GM19193 (cell line): ENCODE results near the gene CAMTA1.

Experiments
- POLR2A ChIP-seq: IDR thresholded peaks from 4 replicates; pipeline ENCODE4 v1.6.1; 2011; ENCODE audit not compliant: insufficient read depth, insufficient read length; ENCODE audit errors: extremely low read depth

CAMTA1 gene

DNA sequence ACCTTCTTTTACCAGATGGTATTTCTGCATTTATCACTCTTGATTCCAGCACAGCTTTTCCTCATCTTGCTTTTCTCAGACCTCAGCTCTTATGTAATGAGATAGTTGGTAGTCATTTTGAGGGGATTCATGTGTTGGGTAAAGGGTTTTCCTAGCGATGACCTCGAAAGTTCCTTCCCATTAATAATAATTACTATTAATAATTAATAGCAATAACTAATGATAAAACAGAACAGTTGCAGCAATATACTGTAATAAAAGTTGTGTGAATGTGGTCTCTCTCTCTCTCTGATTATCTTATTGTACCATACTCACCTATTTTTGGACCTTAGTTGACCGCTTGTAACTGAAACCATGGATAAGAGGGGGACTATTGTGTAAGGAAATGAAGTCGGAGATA lies 14.2 kb downstream of the CAMTA1 start:
- no peak for TF ChIP-seq POLR2A

DNA sequence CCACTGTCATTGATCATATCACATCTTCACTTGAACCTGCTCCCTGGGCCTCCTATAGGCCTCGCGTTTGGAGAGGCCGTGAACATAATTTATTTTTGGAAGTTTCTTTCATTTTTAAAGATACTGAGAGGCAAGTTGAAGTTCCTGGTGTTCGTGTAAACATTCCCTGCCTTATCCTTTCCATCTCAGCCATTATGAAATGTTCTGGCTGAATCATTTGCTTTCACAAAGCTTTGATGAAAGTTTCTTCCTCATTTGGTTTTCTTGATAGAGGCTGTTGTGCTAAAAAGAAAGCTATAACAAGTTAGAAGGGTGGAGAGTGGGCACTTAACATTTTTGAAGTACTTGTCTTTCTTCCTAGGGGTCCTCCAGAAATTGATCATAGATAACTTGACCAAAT lies 15.5 kb downstream of the CAMTA1 start:
- TF ChIP-seq POLR2A: no peak

DNA sequence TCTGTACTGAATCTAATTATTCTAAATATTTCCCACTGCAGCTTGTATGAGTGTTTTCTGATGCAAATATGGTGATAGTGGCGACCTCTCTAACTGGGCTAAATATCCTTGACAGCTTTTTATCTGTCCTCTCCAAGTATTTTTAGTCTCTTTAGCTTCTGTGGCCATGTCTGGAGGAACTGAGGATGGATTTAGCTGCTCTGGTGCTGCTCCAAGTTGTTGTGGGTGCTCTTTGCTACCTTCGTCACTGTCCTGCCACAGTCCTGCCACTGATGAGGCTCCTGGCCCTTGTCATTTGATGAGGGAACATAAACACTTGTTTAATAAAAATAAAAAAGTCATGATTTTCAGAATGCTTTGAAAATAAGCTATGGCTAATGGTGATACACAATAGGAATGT lies 15.9 kb downstream of the CAMTA1 start:
- no peak for TF ChIP-seq POLR2A

DNA sequence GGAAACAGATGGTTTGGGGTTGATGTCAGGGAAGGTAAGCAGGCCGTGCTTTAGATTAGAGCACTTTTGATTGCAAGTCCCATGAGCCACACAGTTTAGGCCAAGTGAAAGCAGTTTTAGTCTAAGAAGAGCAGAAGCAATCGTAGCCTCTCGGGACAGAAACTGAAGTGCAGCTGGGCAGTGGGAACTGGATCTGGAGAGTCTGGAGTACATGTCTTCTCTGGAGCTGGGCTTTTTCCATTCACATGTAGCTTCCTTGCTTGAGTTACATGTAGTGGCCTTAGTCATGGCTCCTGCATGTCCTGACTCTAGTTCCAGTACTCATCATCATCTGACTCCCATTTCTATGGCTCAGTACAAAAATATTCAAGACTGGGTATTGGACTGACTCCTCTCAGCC lies 16.7 kb downstream of the CAMTA1 start:
- TF ChIP-seq POLR2A: no peak

DNA sequence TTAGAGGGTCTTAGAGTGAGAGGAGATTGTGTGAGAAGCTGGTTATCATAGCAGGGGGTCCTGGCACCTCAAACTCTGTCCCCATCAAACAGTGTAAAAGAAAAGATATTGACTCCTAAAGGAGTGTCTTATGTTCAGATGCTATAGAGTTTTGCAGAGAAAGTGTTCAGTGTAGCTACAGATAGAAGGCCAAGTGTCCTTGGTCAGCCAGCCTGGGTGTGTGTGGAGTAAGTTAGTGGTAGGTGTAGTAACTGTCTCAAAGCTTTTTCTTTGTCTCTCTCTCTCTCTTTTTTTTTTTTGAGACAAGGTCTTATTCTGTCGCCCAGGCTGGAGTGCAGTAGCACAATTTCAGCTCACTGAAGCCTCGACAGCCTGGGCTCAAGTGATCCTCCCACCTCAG lies 17.2 kb downstream of the CAMTA1 start:
- no peak for TF ChIP-seq POLR2A

DNA sequence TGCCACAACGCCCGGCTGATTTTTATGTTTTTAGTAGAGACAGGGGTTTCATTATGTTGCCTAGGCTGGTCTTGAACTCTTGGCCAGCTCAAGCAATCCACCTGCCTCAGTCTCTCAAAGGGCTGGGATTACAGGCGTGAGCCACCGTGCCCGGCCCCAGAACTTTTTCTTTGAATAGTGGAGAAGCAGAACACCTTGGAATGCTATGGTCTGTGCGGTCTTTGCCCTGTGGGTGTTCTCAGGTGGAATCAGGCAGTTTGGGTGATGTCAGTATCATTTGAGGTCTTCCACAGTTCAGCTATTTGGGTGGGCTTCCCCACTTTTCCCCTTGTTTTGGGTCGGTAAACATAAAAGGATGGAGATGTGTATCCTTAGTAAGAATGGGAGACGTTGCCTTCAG lies 17.6 kb downstream of the CAMTA1 start:
- no peak for TF ChIP-seq POLR2A

DNA sequence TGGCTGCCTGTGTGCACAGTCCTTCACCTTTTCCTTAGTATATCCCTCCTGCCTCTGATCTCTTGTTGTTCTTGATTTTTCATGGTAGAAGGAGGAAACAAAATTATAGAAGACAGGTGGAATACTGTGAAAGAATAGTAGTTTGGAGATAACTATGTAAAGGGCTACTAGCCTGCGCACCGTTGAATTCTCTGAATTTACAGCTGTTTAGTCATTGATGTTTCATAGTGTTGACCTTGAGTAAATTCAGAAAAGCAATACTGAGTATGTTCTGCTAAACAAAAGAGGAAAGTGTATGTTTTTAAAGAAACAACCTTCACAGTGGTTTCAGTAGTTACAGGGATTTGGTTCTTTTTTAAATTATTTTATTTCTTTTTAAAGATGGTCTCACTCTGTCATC lies 18.1 kb downstream of the CAMTA1 start:
- TF ChIP-seq POLR2A: no peak

DNA sequence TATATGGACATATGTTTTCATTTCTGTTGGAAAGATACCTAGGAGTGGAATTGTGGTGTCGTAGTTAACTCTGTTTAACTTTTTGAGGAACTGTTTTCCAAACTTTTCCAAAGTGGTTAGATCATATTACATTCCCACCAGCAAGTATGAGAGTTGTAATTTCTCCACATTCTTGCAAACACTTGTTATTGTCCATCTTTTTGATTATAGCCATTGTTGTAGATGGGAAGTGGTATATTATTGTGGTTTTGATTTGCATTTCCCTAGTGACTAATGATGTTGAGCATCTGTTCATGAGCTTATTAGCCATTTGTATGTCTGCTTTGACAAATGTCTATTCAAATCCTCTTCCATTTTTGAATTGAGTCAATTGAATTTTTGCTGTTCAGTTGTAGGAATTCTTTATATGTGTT lies 19.8 kb downstream of the CAMTA1 start:
- TF ChIP-seq POLR2A: no peak

DNA sequence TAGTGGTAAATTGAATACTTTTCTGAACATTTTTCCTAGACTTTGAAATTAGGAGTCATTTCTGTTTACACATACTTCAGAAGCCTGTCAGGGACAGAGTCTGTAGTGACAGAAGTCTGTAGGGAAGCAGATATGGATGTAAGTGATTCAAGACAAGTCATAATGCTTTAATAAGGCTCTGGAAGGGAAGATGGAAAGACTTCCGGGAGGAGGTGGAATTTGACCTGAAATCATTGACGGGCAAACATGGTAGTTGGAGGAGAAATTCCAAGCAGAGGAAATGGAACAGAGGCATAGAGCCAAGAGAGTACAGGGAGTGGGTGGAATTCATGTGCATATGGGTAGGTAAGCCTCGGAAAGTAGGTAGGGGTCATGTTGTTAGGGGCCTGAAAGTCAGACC lies 22.5 kb downstream of the CAMTA1 start:
- TF ChIP-seq POLR2A: no peak

DNA sequence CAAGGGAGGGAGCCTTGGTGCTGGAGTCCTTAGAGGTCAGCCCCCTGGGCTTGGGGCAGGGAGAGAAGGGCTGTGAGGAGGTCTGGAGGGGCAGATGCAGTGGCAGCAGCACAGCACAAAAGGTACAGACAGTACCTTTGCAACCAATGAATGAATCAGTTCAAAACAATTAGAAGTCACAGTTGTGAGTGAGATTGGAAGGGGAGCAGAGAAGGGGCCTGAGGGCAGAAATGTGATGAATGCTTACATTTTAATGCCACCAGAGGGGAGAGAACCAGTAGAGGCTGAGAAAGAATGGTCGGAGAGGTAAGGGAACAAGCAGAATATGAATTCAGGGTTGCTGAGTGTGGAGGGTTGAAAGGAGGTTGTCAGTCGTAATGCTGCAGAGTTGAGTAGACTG lies 24.2 kb downstream of the CAMTA1 start:
- TF ChIP-seq POLR2A: no peak

DNA sequence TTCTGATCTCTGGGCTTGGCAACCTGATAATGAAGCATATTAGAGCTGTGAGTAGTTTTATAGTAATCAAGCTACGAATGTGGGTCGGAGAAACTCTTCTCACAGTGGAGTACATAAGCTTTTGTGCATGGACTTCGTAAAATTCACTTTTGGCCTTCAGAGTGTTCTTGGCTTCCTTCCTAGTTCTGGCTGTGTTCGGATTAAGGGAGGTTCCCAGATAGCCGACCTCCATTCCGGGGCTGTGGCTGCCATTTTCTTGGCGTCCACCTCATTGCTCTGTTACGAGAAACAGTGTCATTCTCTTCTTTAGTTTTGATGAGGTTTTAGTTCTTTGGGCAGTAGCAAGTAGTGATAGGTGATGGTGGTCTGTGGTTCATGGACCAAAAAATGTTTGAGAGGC lies 26.3 kb downstream of the CAMTA1 start:
- TF ChIP-seq POLR2A: no peak

DNA sequence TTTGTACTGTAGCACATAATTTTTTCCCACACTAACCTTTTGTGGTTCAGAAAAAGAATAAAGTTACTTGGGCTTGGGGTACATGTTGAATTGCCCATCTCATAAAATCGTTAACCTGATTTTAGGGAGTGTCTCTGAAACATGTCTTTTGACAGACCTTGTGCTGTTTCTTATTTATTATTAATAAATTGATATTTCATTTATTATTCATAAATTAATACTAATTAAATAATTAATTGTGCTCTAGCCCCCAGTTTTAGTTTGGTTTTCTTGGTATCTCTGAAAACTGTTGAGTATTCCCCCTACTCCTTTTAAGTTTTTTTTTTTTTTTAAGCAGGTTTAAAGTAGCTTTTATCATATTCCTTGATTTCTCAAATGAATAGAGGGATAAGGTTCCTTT lies 27.9 kb downstream of the CAMTA1 start:
- no peak for TF ChIP-seq POLR2A

DNA sequence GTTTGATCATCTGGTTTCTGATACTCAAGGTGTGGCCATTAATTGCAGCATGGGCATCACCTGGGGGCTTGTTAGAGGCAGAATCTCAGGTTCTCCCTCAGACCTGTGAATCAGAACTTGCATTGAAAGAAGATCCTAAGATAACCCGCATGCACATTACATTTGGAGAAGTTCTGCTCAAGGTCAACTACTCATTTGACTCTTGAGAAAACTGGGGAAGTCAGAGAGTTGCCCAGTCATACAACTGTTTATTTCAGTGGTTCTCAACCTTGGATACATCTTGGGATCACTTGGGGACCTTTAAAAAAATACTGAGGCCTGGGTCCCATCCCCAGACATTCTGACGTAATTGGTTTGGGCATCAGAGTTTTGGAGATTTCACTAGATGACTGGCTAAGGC lies 30.5 kb downstream of the CAMTA1 start:
- TF ChIP-seq POLR2A: no peak

DNA sequence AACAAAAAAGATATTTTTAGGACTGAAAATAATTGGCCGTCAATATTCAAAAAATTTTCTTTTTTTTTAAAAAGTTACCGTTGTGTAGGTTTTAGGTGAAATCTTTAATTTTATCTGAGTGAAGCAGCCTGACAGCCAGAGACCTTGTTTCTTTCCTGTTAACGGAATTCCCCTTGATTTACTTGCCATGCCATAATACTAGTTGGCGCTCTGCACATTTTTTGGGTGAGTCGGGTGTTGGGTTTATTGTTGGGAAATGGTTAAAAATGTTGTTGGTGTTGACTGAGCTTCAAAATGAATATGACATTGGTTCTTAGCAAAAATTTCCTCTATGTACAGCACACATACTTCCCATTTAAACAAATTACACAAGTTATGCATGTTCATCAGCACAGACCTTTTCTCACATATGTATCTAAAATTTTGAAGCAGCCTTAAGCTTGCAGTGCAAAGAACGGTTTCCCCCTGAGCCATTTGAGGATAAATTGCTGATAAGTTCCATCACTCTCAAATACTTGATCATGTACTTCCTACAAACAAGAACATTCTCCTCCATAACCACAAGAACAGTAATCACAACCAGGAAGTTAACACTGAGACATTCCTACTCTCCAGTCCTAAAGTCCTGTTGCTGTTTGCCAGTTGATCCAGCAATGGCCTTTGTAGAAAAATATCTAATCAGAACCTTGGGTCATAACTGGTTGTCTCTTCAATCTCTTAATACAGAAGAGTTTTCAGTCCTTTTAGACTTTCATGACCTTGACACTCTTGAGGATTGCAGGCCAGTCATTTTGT lies 34.2 kb downstream of the CAMTA1 start:
- TF ChIP-seq POLR2A: no peak

DNA sequence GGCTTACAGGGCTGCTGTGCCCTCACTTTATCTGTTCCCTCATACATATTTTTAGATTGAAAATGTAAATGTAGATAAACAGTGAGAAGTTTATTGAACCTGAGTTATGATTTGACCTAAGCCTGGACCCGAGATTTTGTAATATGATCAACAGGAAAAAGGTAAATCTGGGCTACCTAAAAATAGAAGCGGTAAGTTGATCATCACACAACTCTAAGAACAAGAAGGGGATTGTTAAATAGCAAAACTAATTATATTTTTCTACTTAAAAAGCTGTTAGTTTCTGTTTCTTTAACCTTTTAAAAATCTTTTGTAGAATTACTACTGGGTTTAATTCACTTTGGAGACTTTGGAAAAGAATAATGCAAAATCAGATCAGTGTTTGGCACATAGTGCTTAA lies 35.6 kb downstream of the CAMTA1 start:
- TF ChIP-seq POLR2A: no peak

DNA sequence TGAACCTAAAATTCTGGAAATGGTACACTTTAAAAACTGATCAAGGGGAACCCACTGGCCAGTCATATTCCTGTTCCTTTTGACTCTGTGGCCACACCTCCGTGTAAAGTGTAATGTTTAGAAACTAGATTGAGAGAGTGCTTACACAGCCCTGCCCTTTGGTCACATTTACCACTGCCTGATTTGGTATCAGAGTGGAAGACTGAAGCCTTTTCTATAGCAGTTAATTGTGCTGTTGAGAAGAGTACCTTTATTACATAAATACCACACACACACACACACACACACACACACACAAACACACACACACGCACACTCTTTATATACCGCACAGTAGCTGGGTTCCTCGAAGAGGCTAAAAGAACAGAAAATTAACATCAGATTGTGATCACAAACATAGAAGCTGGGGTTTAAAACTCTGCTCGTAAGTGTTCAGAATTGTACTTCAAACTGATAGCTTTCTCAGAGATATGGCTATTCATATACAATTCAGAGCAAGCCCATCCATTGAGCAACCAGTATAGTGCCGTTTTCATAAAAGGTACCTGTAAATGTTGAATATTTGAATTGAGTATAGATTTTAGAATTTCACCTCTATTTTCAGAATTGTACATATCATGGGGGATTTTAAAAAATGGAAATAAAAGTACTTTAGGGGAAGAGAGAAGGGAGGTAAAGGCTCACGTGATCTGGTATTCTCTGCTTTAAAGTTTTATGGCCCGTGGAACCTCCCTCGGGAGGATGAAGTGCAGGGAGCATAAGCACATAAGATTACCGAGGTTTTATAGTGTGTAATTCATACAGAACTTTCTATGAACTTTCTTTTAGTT lies 37.5 kb downstream of the CAMTA1 start:
- TF ChIP-seq POLR2A: no peak
